ENCODE results near the gene YRDC. TPM values are rescaled to one million over a fixed set of nuclear protein-coding genes. Genes with fewer than 3 reads are reported as not detected.

The YRDC gene
- total RNA-seq, 1 donor from 2014 or later, result 9.1 TPM

DNA sequence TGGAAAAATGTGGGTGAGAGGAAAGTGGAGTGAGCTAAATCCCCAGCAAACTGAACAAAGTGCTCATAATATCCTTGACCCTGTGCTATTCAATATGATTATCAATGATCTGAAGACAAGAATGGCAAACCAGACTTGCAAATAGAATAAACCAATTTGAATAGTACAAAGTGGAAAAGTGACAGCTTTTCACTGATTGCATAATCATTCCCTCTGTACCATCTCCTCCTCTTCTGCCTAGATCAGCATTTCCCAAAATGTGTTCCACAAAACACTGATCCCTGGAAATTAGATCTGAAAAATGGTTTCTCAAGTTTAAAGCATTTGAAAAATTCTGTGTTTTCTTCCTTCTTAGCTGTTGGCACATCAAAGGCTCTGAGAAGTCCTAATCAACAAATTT is 43.3 kb upstream of the YRDC start:
- intact Hi-C loops (cut with DNase I), result loop anchor here (10.0 kb wide), 1 partner anchor 46 kb away; the partner anchor contains the start of genes C1orf122 and YRDC
- H3K27ac ChIP-seq, result no peak overlapping the region
- no peak for DNase-seq (ENCODE audit: extremely low spot score in 2 of 2)

DNA sequence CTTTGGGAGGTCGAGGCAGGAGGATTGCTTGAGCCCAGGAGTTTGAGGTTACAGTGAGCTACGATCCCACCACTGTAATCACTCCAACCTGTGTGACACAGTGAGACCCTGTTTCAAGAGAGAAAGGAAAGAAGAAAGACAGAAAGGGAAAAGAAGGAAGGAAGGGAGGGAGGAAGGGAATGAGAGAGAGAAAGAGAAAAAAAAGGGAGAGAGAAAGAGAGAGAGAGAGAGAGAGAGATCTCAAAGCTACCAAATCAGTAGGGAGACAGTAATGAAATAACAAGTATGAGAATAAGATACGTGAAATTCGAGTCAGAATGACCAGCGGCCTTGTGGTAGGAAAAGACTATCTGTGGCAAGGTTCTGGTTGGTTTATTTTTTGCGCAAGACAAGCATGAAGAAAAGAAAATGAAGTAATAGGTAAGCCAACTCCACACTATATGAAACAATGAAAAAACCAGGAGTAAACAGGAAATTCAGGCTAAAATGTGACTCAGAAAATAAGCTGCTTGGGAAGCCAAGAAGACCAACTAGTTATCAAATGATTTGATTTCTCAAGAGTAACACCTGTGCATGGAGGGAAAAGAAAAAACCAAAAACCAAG is 42.4 kb upstream of the YRDC start:
- Histone ChIP-seq H3K4me3 (no peak overlapping the region), H3K27me3 (no peaks in the 10 kb centered on the region), H3K9me3 (no peaks in the 10 kb centered on the region), H3K36me3 (peaks cover 0 to 5% of the 10 kb centered on the region in 2 donors), H3K4me1 (peaks cover 71% of the 10 kb centered on the region), H3K27ac (no peak overlapping the region)
- intact Hi-C loops (cut with DNase I), result loop anchor here (10.0 kb wide), 1 partner anchor 46 kb away; the partner anchor contains the start of genes C1orf122 and YRDC
- DNase-seq (ENCODE audit: extremely low spot score in 2 of 2), result no peak
- TF ChIP-seq POLR2AphosphoS5 (IDR thresholded peaks at IDR 0.05; ENCODE audit: insufficient read depth in 1 of 2, low read depth in 1 of 2) (peak in 1 of 2 donors; percentile 26), POLR2A (IDR thresholded peaks at IDR 0.05) (no peak)

More for the DNA sequence above, 43.3 kb upstream of the YRDC start:
- Histone ChIP-seq H3K27me3 (no peaks in the 10 kb centered on the region), H3K4me1 (peaks cover 71% of the 10 kb centered on the region), H3K36me3 (peaks cover 0 to 5% of the 10 kb centered on the region in 2 donors), H3K4me3 (no peak overlapping the region), H3K9me3 (no peaks in the 10 kb centered on the region)
- no peak for TF ChIP-seq POLR2A (IDR thresholded peaks at IDR 0.05)
- TF ChIP-seq, protein P1, sequence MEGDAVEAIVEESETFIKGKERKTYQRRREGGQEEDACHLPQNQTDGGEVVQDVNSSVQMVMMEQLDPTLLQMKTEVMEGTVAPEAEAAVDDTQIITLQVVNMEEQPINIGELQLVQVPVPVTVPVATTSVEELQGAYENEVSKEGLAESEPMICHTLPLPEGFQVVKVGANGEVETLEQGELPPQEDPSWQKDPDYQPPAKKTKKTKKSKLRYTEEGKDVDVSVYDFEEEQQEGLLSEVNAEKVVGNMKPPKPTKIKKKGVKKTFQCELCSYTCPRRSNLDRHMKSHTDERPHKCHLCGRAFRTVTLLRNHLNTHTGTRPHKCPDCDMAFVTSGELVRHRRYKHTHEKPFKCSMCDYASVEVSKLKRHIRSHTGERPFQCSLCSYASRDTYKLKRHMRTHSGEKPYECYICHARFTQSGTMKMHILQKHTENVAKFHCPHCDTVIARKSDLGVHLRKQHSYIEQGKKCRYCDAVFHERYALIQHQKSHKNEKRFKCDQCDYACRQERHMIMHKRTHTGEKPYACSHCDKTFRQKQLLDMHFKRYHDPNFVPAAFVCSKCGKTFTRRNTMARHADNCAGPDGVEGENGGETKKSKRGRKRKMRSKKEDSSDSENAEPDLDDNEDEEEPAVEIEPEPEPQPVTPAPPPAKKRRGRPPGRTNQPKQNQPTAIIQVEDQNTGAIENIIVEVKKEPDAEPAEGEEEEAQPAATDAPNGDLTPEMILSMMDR (IDR thresholded peaks at IDR 0.05), result no peak
- no peak for TF ChIP-seq POLR2AphosphoS5 (IDR thresholded peaks at IDR 0.05; ENCODE audit: insufficient read depth in 1 of 2, low read depth in 1 of 2)

DNA sequence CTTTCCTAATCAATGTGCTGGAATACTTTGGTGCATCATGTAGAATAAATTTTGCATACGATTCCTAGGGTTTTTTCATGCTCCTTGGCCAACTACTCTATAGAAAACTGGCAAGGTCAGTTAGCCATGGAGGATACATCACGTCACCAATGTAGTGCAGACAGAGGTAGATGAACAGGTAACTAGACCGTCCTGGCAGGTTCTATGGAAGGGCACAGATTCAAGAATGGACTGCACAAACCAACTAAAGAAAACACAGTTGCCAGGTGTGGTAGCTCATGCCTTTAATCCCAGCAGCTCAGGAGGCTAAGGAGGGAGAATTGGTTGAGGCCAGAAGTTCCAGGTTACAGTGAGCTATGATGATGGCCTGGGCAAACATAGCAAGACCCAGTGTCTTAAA is 41.5 kb upstream of the YRDC start:
- H3K36me3 ChIP-seq, result peaks cover 0 to 2% of the 10 kb centered on the region in 2 donors
- no peaks in the 10 kb centered on the region for H3K27me3 ChIP-seq
- H3K9me3 ChIP-seq, result no peaks in the 10 kb centered on the region
- H3K4me1 ChIP-seq, result peaks cover 67% of the 10 kb centered on the region
- intact Hi-C loops (cut with DNase I), result no loop called here
- TF ChIP-seq, protein P1 (IDR thresholded peaks at IDR 0.05), result no peak
- no peak for TF ChIP-seq POLR2AphosphoS5 (IDR thresholded peaks at IDR 0.05; ENCODE audit: insufficient read depth in 1 of 2, low read depth in 1 of 2)
- TF ChIP-seq POLR2A (IDR thresholded peaks at IDR 0.05), result no peak
- H3K4me3 ChIP-seq, result no peak overlapping the region
- no peak for DNase-seq (ENCODE audit: extremely low spot score in 2 of 2)
- no peak overlapping the region for H3K27ac ChIP-seq

DNA sequence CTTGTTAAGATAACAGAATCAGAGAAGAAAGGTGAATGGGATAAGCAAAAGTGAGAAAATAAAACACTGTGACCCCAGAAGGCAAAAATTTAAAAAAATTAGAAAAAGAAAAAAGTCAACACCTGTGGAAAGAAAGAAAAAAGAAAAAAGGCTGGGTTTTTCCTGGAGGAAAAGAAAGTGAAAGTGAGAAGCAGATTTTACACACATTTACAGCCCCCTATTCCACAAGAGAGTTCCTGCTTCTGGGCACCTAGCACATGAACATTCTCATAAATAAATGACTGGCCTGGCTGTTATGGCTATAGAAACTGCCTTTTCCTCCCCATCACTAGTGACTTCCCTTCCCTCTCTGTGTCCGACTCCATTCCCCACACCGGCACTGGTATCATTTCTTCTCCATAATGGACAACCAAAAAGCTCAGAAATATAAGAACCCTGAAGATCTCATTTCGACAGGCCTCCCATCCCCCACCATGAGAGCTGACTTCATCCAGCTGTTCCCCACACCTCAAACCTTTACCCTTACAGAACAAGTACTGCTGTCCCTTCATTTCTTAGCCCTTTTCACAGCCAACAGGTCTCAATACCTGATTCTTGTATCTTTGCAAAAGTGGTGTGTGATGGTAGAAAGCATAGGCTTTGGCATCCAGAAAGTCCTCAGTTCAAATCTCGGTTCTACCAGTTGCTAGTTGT is 38.8 kb upstream of the YRDC start:
- no peak for DNase-seq (ENCODE audit: extremely low spot score in 2 of 2)
- TF ChIP-seq POLR2A (IDR thresholded peaks at IDR 0.05), result no peak
- Histone ChIP-seq H3K27me3 (no peaks in the 10 kb centered on the region), H3K36me3 (no peaks in the 10 kb centered on the region), H3K27ac (no peak overlapping the region), H3K4me3 (no peak overlapping the region), H3K9me3 (no peaks in the 10 kb centered on the region), H3K4me1 (peaks cover 52% of the 10 kb centered on the region)
- intact Hi-C loops (cut with DNase I), result no loop called here

DNA sequence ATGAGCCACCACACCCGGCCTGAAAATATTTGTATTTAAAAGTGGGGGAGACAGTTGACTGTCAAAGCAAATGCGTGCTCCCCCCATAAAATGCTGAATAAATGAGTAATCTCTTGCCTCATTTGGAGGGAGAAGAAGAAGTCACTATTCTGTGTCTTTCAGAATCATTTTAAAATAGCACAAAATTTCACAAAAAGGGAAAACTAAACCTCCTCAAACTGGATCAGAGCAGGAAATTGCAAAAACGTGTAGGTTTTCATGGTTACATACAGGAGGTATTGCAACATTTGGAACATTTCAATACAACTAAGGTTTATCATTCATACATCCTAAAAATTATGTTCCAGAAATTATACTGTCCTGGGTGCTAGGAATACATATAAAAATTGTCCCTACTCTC is 37.8 kb upstream of the YRDC start:
- intact Hi-C loops (cut with DNase I), result no loop called here
- no peak for DNase-seq (ENCODE audit: extremely low spot score in 2 of 2)
- peaks cover 51% of the 10 kb centered on the region for H3K4me1 ChIP-seq
- H3K36me3 ChIP-seq, result no peaks in the 10 kb centered on the region
- no peak overlapping the region for H3K4me3 ChIP-seq
- H3K27me3 ChIP-seq, result no peaks in the 10 kb centered on the region
- no peaks in the 10 kb centered on the region for H3K9me3 ChIP-seq
- TF ChIP-seq POLR2AphosphoS5 (IDR thresholded peaks at IDR 0.05; ENCODE audit: insufficient read depth in 1 of 2, low read depth in 1 of 2) (no peak), POLR2A (IDR thresholded peaks at IDR 0.05) (no peak)
- TF ChIP-seq, protein P1 (IDR thresholded peaks at IDR 0.05), result no peak
- no peak overlapping the region for H3K27ac ChIP-seq
